Activated gamma-delta T cell treated with anti-CD3 and anti-CD28 coated beads, Interleukin-2, amount 50 U/mL, for 16 hours (primary cell): Measurements from ENCODE around the gene STYXL1.

Experiments used
- DNase-seq: peaks from one replicate; pipeline ENCODE4 v3.0.0-alpha.2; 2020; ENCODE audit warnings: low read depth

The STYXL1 gene

DNA sequence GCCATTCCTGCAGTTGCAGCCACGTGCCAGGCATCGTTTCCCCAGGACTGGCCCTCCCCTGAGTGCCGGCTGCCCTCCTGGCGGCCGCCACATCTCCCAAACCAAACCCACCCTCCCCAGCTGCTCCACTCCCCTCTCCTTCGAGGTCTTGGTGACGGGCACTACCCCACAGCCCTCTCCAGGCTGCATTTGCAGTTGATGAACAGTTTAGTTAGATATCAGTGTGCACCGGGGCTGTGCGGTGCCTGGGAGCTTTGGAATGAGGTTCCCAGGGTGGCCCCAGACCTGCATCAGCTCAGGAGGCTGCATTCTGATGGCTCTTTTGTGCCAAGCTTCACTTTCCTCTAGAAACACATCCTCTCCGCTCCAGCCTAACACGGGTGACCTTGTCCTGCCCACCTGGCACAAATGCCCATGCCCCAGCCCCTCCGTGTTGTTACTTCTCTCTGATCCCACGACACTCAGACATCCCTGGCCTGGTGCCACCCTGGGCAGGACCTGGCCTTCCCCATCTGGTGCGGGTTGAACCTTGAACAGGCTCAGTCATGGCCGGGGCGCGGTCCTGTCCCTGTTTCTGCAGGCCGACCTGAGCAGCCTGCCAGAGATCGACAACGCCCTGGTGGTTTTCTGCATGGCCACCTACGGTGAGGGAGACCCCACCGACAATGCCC, 67.9 kb downstream of the STYXL1 start:
- no peak for DNase-seq

GRCh38 chr7:75977743-75978142, 70.1 kb downstream of the STYXL1 start:
- no peak for DNase-seq

DNA sequence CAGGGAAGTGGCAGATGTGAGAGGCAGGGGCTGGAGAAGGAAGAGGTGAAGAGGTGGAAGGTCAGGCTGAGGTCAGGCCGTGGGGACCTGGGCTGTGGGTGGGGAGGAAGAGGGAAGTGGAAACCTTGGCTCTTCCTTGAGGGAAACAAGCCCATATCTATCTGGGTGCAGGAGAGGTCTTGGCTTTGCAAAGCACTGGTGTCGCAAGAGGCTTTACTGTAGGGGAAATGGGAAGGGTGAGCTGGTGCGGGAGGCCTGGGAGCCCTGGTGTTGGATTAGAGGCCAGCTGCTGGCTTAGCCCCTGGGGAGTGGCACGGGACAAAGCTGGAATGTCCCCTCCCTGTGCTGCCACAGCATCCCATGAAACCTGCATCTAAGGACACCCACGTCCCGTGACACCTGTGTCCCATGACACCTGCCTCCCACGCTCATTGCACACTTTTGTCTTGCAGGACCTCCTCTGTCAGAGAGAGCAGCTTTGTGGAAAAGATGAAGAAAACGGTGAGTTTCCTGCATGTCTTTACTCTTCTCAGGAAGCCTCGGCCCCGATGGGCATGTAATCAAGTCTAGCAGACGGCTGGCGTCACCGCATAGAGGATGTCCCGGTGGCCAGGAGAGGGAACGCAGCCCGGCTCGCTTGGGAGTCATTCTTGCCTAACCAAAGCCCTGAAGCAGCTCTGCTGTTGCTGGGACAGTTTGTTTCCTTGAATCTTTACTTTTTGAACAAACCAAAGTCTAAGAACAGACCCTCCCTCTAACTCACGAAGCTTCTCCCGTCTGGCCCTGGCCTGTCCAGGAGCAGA, 75.6 kb downstream of the STYXL1 start:
- no peak for DNase-seq

- no peak for DNase-seq
Observed at GRCh38 chr7:75971309-75971960, 76.4 kb downstream of the STYXL1 start.

DNA sequence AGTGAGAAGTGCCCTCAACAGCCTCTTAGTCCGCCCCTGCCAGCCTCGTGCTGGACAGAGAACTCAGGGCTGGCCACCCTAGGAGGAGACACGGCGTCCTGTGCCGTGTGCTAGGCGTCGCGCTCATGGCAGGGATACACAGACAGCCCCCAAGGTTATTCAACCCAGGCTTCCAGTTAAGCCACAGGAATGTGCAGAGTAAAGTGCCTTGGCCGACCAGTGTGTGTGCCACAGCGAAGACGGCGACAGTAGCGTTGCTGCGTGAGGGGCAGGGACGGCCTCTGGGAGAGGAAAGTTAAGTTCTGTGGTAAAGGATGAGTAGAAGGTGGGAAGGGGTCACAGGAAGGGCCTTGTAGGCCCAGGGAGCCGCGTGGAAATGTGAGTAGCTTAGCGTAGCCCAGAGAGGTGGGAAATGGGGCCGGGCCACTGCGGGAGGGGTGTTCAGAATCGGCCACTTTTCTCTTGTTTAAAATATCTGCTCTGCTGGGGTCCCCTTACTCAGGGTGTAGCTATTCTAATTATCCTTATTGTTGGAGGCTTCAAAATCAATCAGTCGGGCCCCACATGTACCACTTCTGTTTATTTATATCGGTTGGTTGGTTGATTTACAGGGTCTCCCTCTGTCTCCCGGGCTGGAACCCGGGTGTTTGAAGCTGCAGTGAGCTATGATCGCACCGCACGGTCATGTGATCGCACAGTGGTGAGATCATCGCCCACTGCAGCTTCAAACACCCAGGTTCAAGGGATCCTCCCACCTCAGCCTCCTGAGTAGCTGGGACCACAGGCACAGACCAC, 77.9 kb downstream of the STYXL1 start:
- no peak for DNase-seq

GRCh38 chr7:75969182-75969581, 78.6 kb downstream of the STYXL1 start:
- no peak for DNase-seq

DNA sequence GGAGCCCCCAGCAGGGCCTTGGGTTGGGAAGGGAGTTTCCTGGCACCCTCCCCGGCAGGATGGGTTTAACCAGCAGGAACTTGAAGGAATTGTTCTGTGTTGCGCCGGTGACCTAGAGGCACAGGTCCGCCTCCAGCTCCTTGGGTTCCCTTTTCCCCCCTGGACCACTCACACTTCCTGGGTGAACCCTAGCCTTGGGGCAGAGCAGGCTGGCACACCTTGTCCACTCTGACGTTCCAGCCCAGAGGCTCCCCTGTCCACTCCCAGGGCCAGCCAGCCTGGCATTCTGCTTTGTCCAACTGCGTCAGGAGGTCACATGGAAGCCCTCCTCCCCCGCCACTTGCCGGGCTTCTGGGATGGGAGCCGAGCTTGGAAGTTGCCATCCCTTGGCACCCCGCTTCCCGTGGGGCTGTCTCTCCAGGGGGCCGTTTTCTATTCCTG, 79.2 kb downstream of the STYXL1 start:
- no peak for DNase-seq

DNA sequence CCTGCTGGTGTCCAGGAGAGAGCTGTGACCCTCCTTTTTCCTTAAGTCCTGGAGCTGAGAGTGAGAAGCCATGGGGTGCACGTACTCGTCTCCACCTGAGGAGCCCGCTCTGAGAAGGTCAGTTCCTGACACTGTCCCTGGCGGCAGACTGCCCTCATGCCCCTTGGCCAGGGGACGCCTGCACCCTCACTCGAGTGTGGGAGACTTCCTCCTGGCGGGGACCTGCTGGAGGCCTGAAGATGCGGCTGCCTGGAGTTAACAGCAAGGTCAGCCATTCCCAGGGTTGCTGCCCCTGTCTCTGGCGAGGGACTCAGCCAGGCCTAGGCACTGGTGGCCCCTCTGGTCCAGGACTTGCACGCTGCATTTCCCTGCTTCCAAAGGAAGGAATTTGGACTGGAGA, 79.8 kb downstream of the STYXL1 start:
- DNase-seq = no peak

DNA sequence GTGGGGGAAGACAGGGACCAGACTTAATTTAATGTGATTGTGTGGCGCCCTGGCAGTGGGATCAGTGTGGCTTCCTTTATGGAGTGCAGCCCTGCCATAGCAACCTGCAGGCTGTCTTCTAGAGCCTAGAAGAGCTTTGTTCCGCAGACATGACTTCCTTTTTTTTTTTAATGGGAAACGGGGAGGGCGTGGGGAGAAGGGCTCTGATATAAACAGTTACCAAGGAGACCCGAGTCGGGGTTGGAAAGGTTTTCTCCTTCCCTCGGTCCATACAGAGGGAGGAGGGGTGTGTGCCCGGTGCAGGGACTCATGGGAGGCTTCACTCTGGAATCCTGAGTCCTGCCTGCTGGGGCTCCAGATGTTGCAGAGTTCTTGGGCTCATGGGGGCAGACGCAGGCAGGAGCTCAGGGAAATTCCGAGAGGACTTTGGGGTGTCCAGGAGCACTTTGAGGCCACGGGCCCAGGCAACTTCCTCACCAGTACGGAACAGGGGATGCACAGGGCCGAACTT, 80.3 kb downstream of the STYXL1 start:
- no peak for DNase-seq

- no peak for DNase-seq
Observed at GRCh38 chr7:75967055-75967454, 80.7 kb downstream of the STYXL1 start.

DNA sequence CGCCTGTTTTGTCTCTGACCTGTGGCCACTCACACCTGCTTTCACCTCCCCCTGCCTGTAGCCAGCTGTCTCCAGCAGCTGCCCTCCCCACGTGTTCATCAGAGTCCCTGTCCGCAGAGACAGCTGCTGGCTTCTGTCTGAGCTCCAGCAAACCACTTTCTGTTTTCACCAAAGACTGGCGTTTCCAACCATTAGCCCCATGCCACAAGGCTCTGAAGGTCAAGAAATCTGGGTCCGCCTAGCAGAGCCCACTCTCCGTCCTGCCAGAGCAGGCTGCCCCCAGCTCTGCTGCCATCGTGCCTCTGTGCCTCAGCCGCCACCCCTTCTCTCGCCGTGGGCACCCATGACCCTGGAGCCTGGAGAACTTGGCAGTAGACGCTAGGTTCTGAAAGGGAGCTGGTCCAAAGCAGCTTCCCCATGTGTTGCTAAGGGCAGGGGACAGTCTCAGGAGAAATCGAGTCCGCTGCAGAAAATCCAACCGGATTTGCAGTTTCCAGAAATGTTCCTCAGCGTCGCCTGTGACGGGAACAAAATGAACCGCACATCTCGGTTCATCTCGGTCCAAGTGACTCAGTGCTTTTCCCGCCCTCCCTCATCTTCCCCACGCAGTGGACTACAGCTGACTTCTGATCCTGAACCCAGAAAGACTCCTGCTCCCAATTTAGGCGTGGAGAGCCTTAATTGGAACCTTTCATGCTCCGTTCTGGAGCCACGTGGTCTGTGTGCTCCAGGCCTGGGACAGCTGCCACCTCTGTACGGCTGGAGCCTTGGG, 81.4 kb downstream of the STYXL1 start:
- DNase-seq = no peak

GRCh38 chr7:75965617-75966016, 82.2 kb downstream of the STYXL1 start:
- DNase-seq = no peak

DNA sequence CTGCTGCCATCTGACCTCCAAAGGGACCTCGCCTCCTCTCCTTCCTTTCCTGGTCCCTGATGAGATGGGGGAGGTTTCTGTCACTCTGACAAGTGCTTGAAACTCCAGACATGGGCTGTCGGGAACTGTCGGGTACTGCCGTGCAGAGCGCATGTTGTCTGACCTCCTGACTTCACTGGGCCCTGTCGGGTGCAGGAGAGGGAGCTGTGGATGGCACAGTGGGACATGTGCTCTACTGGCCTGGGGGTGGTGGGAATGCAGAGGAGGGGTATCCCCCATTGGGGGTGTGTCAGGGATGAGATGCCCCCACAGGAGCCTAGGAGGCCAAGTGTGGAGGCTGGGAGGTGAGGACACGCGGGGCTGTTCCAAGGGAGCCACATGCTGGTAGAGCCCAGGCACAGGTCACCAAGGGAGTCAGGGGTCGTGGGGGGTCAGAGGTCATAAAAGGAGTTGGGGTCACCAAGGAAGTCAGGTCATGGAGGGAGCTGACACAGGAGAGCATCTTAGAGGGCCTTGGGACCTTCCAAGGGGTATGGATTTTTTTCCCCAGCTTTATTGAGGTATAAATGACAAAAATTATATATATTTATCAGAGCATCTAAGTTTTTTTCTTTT, 84.3 kb downstream of the STYXL1 start:
- no peak for DNase-seq

- DNase-seq = no peak
Observed at GRCh38 chr7:75962607-75963380, 85.0 kb downstream of the STYXL1 start.

- DNase-seq = no peak
Observed at GRCh38 chr7:75961218-75961617, 86.6 kb downstream of the STYXL1 start.

DNA sequence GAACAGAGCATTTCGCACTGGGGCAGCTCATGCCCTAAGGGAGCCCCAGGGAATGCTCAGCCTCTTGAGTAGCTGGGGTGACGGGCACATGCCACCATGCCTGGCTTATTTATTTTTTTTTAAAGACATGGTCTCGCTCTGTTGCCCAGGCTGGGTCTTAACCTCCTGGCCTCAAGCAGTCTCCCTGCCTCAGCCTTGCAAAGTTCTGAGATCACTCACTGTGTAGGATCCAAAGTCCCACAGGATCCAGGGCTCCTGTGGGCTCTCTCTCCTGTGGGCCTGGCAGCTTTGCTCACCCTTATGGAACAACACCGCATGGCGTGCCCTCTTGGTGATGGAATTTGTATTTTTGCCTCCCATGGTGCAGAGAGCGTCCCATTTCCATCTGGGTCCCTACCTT, 87.4 kb downstream of the STYXL1 start:
- no peak for DNase-seq

DNA sequence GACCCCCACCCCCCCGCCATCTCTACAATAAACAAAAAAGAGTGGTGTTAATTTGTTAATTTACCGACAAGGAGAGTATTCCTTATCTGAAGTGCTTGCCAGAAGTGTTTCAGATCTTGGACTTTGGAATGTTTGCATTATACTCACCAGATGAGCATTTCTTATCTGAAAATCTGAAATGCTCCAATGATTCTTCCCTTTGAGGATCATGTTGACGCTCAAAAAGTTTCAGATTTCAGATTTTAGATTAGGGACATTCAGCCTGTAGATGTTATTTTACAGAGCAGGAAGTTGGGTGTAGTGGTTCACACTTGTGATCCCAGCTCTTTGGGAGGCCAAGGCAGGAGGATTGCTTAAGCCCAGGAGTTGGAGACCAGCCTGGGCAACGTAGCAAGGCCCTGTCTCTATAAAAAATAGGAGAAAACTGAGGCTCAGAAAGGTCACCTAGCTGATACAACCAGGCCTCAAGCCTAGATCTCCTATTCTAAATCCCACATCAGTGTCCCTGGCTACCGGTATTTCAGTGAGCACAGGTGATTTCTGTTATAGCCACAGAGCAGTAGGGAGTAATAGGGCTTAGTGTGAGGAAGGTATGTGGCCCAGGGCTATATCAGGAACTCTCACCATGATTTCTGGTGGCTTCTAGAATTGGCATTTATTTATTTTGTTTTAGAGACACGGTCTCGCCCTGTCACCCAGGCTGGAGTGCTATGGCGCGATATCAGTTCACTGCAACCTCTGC, 88.8 kb downstream of the STYXL1 start:
- no peak for DNase-seq

GRCh38 chr7:75957021-75957736, 90.6 kb downstream of the STYXL1 start:
- no peak for DNase-seq
